Astrocyte (in vitro differentiated cells and primary cell): Measurements from ENCODE around the gene INHBE. TPM values are rescaled to one million over a fixed set of nuclear protein-coding genes. Genes with fewer than 3 reads are reported as not detected.

Experiments
- DNase-seq: peaks from one replicate; pipeline ENCODE4 v3.0.0-alpha.2; 2010; ENCODE audit warnings: low read depth
- FAIRE-seq: peaks from 2 replicates; lab custom pipeline; 2011; peaks lifted over from hg19 to GRCh38; lab: Jason Lieb, UNC
- H2AFZ ChIP-seq: 2 replicates; pipeline ENCODE4 v1.6.0; 2012; ENCODE audit warnings: low read depth, low read length, inconsistent platforms
- H3K27ac ChIP-seq: 2 replicates; pipeline ENCODE4 v1.5.1; 2011; ENCODE audit warnings: low read depth, low read length, inconsistent platforms
- H3K27me3 ChIP-seq: 2 replicates; pipeline ENCODE4 v1.6.0; 2011; ENCODE audit warnings: low read length, inconsistent platforms; ENCODE audit not compliant: insufficient read depth
- H3K36me3 ChIP-seq: 2 replicates; pipeline ENCODE4 v1.5.1; 2011; ENCODE audit warnings: low read length, inconsistent platforms; ENCODE audit not compliant: insufficient read depth
- H3K4me1 ChIP-seq: 2 replicates; pipeline ENCODE4 v1.5.1; 2011; ENCODE audit warnings: low read length, inconsistent platforms; ENCODE audit not compliant: insufficient read depth
- H3K4me2 ChIP-seq: 2 replicates; pipeline ENCODE4 v1.6.0; 2012; ENCODE audit warnings: low read length, inconsistent platforms
- H3K4me3 ChIP-seq: 2 replicates; pipeline ENCODE4 v1.5.1; 2011; ENCODE audit warnings: low read depth, mild to moderate bottlenecking, low read length, inconsistent platforms; ENCODE audit not compliant: insufficient read depth
- H3K79me2 ChIP-seq: 2 replicates; pipeline ENCODE4 v1.6.0; 2012; ENCODE audit warnings: mild to moderate bottlenecking, low read length, inconsistent platforms; ENCODE audit not compliant: insufficient read depth
- H3K9ac ChIP-seq: 2 replicates; pipeline ENCODE4 v1.6.0; 2012; ENCODE audit warnings: mild to moderate bottlenecking, low read length, inconsistent platforms
- H3K9me3 ChIP-seq: 2 replicates; pipeline ENCODE4 v1.5.1; 2012; ENCODE audit warnings: low read depth, mild to moderate bottlenecking, low read length, inconsistent platforms; ENCODE audit not compliant: insufficient read depth
- H4K20me1 ChIP-seq: 2 replicates; pipeline ENCODE4 v1.6.0; 2012; ENCODE audit warnings: low read length, inconsistent platforms; ENCODE audit not compliant: insufficient read depth
- H3K27ac Mint-ChIP-seq: one replicate; pipeline ENCODE4 v1.8.0; 2021; ENCODE audit warnings: mild to moderate bottlenecking, mixed read lengths; ENCODE audit not compliant: unreplicated experiment
- H3K27me3 Mint-ChIP-seq: one replicate; pipeline ENCODE4 v1.8.0; 2021; ENCODE audit warnings: low read depth, mixed read lengths; ENCODE audit not compliant: unreplicated experiment
- H3K36me3 Mint-ChIP-seq: one replicate; pipeline ENCODE4 v1.8.0; 2021; ENCODE audit warnings: low read depth, mixed read lengths; ENCODE audit not compliant: unreplicated experiment
- H3K4me1 Mint-ChIP-seq: one replicate; pipeline ENCODE4 v1.8.0; 2021; ENCODE audit warnings: low read depth, mixed read lengths; ENCODE audit not compliant: unreplicated experiment
- H3K4me3 Mint-ChIP-seq: one replicate; pipeline ENCODE4 v1.8.0; 2021; ENCODE audit warnings: mild to moderate bottlenecking, moderate library complexity, mixed read lengths; ENCODE audit not compliant: unreplicated experiment
- H3K9me3 Mint-ChIP-seq: one replicate; pipeline ENCODE4 v1.8.0; 2021; ENCODE audit warnings: mild to moderate bottlenecking, mixed read lengths; ENCODE audit not compliant: unreplicated experiment
- CTCF ChIP-seq: IDR thresholded peaks from 2 replicates; pipeline ENCODE4 v1.5.1; 2011; ENCODE audit warnings: low read depth, mild to moderate bottlenecking, inconsistent platforms, low read length, moderate library complexity; ENCODE audit not compliant: insufficient read depth
- EZH2 ChIP-seq: IDR thresholded peaks from 2 replicates; pipeline ENCODE4 v1.6.1; 2012; ENCODE audit warnings: mild to moderate bottlenecking, low read length, inconsistent platforms; ENCODE audit not compliant: insufficient read depth
- total RNA-seq: library from RNA; stranded (reverse); gene quantifications from 2 replicates; pipeline ENCODE4 v1.2.1, GENCODE V29; 2021

INHBE gene
- total RNA-seq, 1 donor from 2014 or later: 24.6 TPM

DNA sequence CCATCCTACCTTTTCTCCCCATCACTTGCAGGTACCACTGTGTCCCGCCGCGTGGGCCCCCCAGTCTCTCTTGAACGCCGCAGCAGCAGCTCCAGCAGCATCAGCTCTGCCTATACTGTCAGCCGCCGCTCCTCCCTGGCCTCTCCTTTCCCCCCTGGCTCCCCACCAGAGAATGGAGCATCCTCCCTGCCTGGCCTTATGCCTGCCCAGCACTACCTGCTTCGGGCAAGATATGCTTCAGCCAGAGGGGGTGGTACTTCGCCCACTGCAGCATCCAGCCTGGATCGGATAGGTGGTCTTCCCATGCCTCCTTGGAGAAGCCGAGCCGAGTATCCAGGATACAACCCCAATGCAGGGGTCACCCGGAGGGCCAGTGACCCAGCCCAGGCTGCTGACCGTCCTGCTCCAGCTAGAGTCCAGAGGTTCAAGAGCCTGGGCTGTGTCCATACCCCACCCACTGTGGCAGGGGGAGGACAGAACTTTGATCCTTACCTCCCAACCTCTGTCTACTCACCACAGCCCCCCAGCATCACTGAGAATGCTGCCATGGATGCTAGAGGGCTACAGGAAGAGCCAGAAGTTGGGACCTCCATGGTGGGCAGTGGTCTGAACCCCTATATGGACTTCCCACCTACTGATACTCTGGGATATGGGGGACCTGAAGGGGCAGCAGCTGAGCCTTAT, 15.3 kb downstream of the INHBE start:
- Mint-ChIP-seq H3K4me3 (no peak overlapping the region), H3K4me1 (no peaks in the 10 kb centered on the region), H3K27ac (no peak overlapping the region), H3K9me3 (peaks cover 13% of the 10 kb centered on the region), H3K27me3 (peaks cover 77% of the 10 kb centered on the region), H3K36me3 (peaks cover 22% of the 10 kb centered on the region)
- Histone ChIP-seq H3K27ac (no peak overlapping the region), H3K79me2 (no peaks in the 10 kb centered on the region), H4K20me1 (no peaks in the 10 kb centered on the region), H3K9ac (no peak overlapping the region), H3K4me1 (no peaks in the 10 kb centered on the region), H3K4me2 (no peak overlapping the region), H2AFZ (no peak overlapping the region), H3K36me3 (no peaks in the 10 kb centered on the region), H3K27me3 (peaks cover 35% of the 10 kb centered on the region), H3K4me3 (no peak overlapping the region), H3K9me3 (no peaks in the 10 kb centered on the region)
- TF ChIP-seq CTCF (no peak), EZH2 (no peak)
- FAIRE-seq (no peak), DNase-seq (no peak)

GRCh38 chr12:57470970-57471656, 16.0 kb downstream of the INHBE start:
- no peaks in the 10 kb centered on the region for H3K36me3 ChIP-seq
- DNase-seq (no peak), FAIRE-seq (no peak)
- peaks cover 13% of the 10 kb centered on the region for H3K9me3 Mint-ChIP-seq
- H3K27me3 Mint-ChIP-seq: peaks cover 74% of the 10 kb centered on the region
- H3K4me2 ChIP-seq: no peak overlapping the region
- peaks cover 42% of the 10 kb centered on the region for H3K27me3 ChIP-seq
- no peak overlapping the region for H3K4me3 Mint-ChIP-seq
- H3K9me3 ChIP-seq: no peaks in the 10 kb centered on the region
- H4K20me1 ChIP-seq: no peaks in the 10 kb centered on the region
- H3K36me3 Mint-ChIP-seq: peaks cover 16% of the 10 kb centered on the region
- no peak overlapping the region for H2AFZ ChIP-seq
- H3K4me3 ChIP-seq: no peak overlapping the region
- H3K4me1 ChIP-seq: peaks cover 7% of the 10 kb centered on the region
- H3K27ac ChIP-seq: no peak overlapping the region
- no peak overlapping the region for H3K27ac Mint-ChIP-seq
- H3K9ac ChIP-seq: no peak overlapping the region
- no peaks in the 10 kb centered on the region for H3K79me2 ChIP-seq
- H3K4me1 Mint-ChIP-seq: no peaks in the 10 kb centered on the region
- TF ChIP-seq EZH2: no peak
- no peak for TF ChIP-seq CTCF

DNA sequence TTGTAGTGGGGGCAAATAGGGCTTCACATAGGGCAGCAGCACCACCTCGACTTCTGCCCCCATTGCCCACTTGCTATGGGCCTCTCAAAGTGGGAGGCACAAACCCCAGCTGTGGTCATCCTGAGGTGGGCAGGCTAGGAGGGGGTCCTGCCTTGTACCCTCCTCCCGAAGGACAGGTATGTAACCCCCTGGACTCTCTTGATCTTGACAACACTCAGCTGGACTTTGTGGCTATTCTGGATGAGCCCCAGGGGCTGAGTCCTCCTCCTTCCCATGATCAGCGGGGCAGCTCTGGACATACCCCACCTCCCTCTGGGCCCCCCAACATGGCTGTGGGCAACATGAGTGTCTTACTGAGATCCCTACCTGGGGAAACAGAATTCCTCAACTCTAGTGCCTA, 16.6 kb downstream of the INHBE start:
- Histone ChIP-seq H3K4me2 (no peak overlapping the region), H3K27me3 (peaks cover 46% of the 10 kb centered on the region), H2AFZ (no peak overlapping the region), H3K9me3 (no peaks in the 10 kb centered on the region), H3K4me3 (no peak overlapping the region), H3K36me3 (no peaks in the 10 kb centered on the region), H3K79me2 (no peaks in the 10 kb centered on the region), H3K27ac (no peak overlapping the region), H3K4me1 (peaks cover 9% of the 10 kb centered on the region), H4K20me1 (no peaks in the 10 kb centered on the region), H3K9ac (no peak overlapping the region)
- no peaks in the 10 kb centered on the region for H3K4me1 Mint-ChIP-seq
- DNase-seq (no peak), FAIRE-seq (no peak)
- no peak overlapping the region for H3K27ac Mint-ChIP-seq
- peaks cover 13% of the 10 kb centered on the region for H3K9me3 Mint-ChIP-seq
- H3K36me3 Mint-ChIP-seq: peaks cover 16% of the 10 kb centered on the region
- TF ChIP-seq EZH2: no peak
- H3K4me3 Mint-ChIP-seq: no peak overlapping the region
- H3K27me3 Mint-ChIP-seq: peaks cover 79% of the 10 kb centered on the region
